Nephron progenitor cell (in vitro differentiated cells): ENCODE results near the gene UBL7.

Experiments used
- DNase-seq: peaks from one replicate; pipeline ENCODE4 v3.0.0; 2021
- H3K27ac Mint-ChIP-seq: 2 replicates; pipeline ENCODE4 v1.8.0; 2021; ENCODE audit warnings: mild to moderate bottlenecking, moderate library complexity, mixed read lengths
- H3K27me3 Mint-ChIP-seq: 2 replicates; pipeline ENCODE4 v1.8.0; 2021; ENCODE audit warnings: mild to moderate bottlenecking, low read depth, mixed read lengths; ENCODE audit not compliant: poor library complexity
- H3K36me3 Mint-ChIP-seq: 2 replicates; pipeline ENCODE4 v1.8.0; 2021; ENCODE audit warnings: low read depth, mixed read lengths
- H3K4me1 Mint-ChIP-seq: 2 replicates; pipeline ENCODE4 v1.8.0; 2021; ENCODE audit warnings: mixed read lengths
- H3K4me3 Mint-ChIP-seq: 2 replicates; pipeline ENCODE4 v1.8.0; 2021; ENCODE audit warnings: mild to moderate bottlenecking, moderate library complexity, mixed read lengths
- H3K9me3 Mint-ChIP-seq: 2 replicates; pipeline ENCODE4 v1.8.0; 2021; ENCODE audit warnings: mild to moderate bottlenecking, moderate library complexity, mixed read lengths
- CTCF ChIP-seq: fragments of 200-600 bp; sonication (generic); IDR thresholded peaks from 2 replicates; pipeline ENCODE4 v1.5.0; 2021; ENCODE audit warnings: antibody characterized with exemption

UBL7 gene

GRCh38 chr15:74468341-74469032, 7.5 kb upstream of the UBL7 start:
- Mint-ChIP-seq H3K27ac (no peak overlapping the region), H3K4me1 (peaks cover 1% of the 10 kb centered on the region), H3K4me3 (no peak overlapping the region), H3K36me3 (peaks cover 86% of the 10 kb centered on the region), H3K9me3 (peaks cover 41% of the 10 kb centered on the region), H3K27me3 (peaks cover 9% of the 10 kb centered on the region)
- TF ChIP-seq CTCF, result no peak
- no peak for DNase-seq

GRCh38 chr15:74466570-74466969, 5.6 kb upstream of the UBL7 start:
- no peak overlapping the region for H3K27ac Mint-ChIP-seq
- no peak overlapping the region for H3K4me3 Mint-ChIP-seq
- H3K4me1 Mint-ChIP-seq, result peaks cover 21% of the 10 kb centered on the region
- TF ChIP-seq CTCF, result no peak
- no peak for DNase-seq
- H3K36me3 Mint-ChIP-seq, result peaks cover 84% of the 10 kb centered on the region
- H3K27me3 Mint-ChIP-seq, result peaks cover 9% of the 10 kb centered on the region
- peaks cover 49% of the 10 kb centered on the region for H3K9me3 Mint-ChIP-seq

- H3K9me3 Mint-ChIP-seq, result peaks cover 43% of the 10 kb centered on the region
- no peak for DNase-seq
- peak overlapping the region; percentile 41 for H3K27ac Mint-ChIP-seq
- no peak overlapping the region for H3K4me3 Mint-ChIP-seq
- peaks cover 6% of the 10 kb centered on the region for H3K27me3 Mint-ChIP-seq
- peaks cover 31% of the 10 kb centered on the region for H3K4me1 Mint-ChIP-seq
- no peak for TF ChIP-seq CTCF
- peaks cover 70% of the 10 kb centered on the region for H3K36me3 Mint-ChIP-seq
Observed at GRCh38 chr15:74464897-74465296, 3.9 kb upstream of the UBL7 start.

GRCh38 chr15:74464216-74464615, 3.3 kb upstream of the UBL7 start:
- peaks cover 65% of the 10 kb centered on the region for H3K36me3 Mint-ChIP-seq
- H3K9me3 Mint-ChIP-seq, result peaks cover 43% of the 10 kb centered on the region
- peaks cover 32% of the 10 kb centered on the region for H3K4me1 Mint-ChIP-seq
- H3K4me3 Mint-ChIP-seq, result peak overlapping the region; percentile 13
- no peak for TF ChIP-seq CTCF
- H3K27me3 Mint-ChIP-seq, result peaks cover 5% of the 10 kb centered on the region
- no peak for DNase-seq
- H3K27ac Mint-ChIP-seq, result peak overlapping the region; percentile 34

- H3K36me3 Mint-ChIP-seq, result peaks cover 64% of the 10 kb centered on the region
- peaks cover 5% of the 10 kb centered on the region for H3K27me3 Mint-ChIP-seq
- peaks cover 43% of the 10 kb centered on the region for H3K9me3 Mint-ChIP-seq
- H3K4me3 Mint-ChIP-seq, result peak overlapping the region; percentile 49
- H3K4me1 Mint-ChIP-seq, result peaks cover 38% of the 10 kb centered on the region
- no peak for DNase-seq
- H3K27ac Mint-ChIP-seq, result no peak overlapping the region
- TF ChIP-seq CTCF, result no peak
Observed at GRCh38 chr15:74463634-74464033, 2.7 kb upstream of the UBL7 start.

- Mint-ChIP-seq H3K27ac (peak overlapping the region; percentile 100), H3K36me3 (peaks cover 58% of the 10 kb centered on the region), H3K4me3 (peak overlapping the region; percentile 87), H3K27me3 (peaks cover 5% of the 10 kb centered on the region), H3K9me3 (peaks cover 39% of the 10 kb centered on the region), H3K4me1 (peaks cover 43% of the 10 kb centered on the region)
- DNase-seq, result no peak
- TF ChIP-seq CTCF, result no peak
Observed at GRCh38 chr15:74461847-74462511, 1.0 kb upstream of the UBL7 start.
